NCI-H146 treated with DMSO at 0.1 percent for 48 hours (cell line): Measurements from ENCODE around the gene COX7B.
"Not testable (repeated sequence)": the region's sequence is repeated elsewhere in the genome, so short reads cannot be mapped to it uniquely, and the experiment has no call there.

Source experiments
- DNase-seq: peaks from one replicate; lab custom pipeline; 2025; ENCODE audit not compliant: unreplicated experiment; lab: John Stamatoyannopoulos, UW

Gene COX7B

DNA sequence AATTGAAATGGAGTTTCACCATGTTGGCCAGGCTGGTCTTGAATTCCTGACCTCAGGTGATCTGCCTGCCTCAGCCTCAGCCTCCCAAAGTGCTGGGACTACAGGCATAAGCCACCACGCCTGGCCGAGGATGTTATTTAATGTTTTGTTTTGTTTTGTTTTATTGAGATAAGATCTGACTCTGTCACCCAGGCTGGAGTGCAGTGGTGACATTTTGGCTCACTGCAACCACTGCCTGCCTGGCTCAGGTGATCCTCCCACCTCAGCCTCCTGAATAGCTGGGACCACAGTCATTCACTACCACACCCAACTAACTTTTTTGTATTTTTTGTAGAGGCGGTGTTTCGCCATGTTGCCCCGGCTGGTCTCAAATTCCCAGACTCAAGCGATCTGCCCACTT, 45.8 kb downstream of the COX7B start:
- DNase-seq, result not testable (repeated sequence)

DNA sequence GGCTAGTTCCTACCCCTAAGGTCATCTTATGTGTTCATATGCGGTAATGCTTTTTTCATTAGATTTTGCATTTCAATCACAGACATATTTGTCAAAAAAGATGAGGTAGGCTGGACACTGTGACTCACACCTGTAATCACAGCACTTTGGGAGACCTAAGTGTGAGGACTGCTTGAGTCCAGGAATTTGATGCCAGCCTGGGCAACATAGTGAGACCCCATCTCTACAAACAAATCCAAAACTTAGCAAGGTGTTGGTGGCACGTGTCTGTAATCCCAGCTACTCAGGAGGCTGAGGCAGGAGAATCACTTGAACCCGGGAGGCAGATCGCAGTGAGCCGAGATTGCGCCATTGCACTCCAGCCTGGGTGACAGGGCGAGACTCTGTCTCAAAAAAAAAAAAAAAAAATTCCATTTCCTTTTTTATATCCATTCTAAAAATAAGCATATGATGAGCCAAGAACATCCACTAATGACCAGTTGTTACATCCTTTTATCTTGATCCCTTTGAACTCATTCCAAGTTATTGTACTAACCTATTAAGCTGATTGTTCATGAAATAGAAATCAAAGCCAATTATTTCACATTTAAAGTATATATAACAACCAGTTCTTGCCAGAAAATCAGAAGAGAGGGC, 46.8 kb downstream of the COX7B start:
- DNase-seq, result no peak

DNA sequence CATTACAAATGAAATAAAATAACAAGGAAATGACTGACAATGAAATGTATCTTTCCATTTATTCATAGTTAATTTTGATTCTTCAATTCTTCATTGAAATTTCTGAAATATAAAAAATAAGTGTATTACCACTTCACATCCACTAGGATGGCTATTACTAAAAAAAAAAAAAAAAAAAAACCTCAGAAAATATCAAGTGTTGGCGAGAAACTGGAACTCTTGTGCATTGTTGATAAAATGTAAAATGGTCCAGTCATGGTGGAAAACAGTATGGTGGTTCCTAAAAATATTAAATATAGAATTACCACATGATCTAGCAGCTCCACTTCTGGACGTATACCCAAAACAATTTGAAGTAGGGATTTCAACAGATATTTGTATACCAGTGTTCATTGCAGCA, 47.3 kb downstream of the COX7B start:
- DNase-seq, result no peak

DNA sequence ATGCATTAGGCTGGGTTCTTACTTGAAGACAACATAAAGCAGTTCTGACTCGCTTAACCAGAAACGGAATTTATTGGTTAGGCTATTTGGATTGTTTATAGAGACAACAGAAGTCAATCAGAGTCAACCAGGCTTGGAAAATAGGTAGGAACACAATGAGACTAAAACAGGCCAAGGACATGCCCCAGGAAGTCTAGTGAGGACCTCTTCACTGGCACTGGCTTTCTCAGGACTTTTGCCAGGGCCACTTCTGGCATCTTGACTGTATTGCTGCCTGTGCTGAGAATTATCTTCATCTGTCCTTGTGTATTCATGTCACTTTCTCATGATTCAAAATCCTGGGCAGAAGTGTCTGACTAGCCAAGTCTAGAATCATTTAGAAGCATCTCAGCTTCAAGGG, 50.6 kb downstream of the COX7B start:
- no peak for DNase-seq

DNA sequence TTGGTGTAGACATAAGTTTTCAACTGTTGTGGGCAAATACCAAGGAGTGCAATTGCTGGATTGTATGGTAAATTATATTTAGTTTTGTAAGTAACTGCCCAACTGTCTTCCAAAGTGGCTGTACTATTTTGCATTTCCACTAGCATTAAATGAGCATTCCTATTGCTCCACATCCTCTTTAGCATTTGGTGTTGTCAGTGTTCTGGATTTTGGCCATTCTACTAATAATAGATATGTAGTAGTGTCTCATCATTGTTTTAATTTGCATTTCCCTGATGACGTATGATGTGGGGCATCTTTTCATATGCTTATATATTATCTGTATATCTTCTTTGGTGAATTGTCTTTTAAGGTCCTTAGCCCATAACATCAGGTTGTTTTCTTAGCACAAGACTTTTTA, 52.9 kb downstream of the COX7B start:
- DNase-seq, result no peak

DNA sequence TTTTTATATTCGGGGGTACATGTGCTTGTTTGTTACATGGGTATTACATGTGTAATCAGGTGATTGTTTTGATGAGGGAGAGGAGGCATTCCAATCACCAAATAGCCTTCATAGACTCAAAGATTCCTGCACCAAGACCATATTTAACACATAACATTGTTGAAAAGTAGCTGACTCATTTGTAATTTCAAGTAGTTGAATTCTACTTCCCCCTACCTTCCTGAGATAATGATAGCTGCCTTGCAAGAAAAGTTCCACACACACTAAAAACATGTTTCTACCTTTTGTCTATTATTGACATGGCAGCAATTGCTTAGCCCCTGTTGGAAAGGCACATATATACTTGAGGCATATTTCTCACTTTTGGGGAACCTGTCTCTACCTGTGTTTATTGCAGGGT, 54.0 kb downstream of the COX7B start:
- no peak for DNase-seq

DNA sequence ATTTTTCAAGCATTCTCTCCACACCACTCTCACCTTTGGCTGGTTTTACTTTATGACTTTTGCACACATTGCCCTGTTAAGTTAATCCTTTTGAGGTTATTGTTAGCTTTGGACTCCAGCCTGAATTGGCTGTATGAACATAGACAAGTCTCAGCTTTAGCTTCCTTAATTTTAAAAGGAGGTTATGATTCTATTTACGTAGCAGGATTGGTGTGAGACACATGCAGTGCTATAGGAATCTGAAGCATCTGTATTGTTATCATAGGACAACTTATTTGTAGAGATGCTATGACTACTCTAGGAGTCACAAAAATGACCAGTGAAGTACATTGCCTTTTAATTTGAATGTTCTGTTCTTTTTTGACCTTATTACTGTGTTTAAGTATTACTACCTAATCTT, 54.4 kb downstream of the COX7B start:
- DNase-seq, result no peak
